GM18870 (cell line): ENCODE results near the gene GJD3.

Experiments
- ATAC-seq: cut with Tn5 transposase; IDR thresholded peaks from one replicate; pipeline ENCODE4 v1.9.1; 2021; ENCODE audit warnings: moderate library complexity; ENCODE audit not compliant: unreplicated experiment

The GJD3 gene

DNA sequence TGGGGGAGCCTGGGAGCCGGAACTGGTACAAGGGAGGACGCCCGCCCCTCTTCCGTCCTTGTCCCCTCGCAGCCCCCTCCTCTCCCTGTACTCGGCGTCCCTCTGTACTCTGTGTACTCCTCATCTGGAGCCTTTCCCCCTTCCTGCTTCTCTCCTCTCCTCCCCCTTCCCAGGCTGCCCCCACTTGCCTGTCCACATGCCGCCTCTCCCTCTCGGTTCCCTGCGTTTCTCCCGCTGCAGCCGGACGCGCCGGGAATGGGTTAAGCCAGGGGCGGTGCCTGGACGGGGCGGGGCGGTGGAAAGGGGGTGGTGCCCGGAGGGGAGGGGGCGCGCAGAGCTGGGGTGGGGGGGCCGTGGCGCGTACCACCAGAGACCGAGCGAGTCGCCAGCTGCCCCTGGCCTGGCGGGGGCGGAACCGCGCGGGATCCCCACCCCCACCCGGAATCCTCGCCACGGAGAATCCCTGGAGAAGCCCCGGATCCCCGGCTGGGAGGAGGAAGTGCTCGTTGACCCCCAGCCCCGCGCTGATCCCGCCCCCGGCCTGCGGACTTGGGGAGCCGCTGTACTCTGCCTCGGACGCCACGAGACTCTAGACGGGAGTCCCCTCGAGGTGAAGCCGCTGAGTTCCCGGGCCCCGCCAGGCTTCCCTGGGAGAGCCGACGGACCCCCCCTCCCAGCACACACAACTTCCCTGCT, 22.6 kb downstream of the GJD3 start:
- ATAC-seq: no peak

DNA sequence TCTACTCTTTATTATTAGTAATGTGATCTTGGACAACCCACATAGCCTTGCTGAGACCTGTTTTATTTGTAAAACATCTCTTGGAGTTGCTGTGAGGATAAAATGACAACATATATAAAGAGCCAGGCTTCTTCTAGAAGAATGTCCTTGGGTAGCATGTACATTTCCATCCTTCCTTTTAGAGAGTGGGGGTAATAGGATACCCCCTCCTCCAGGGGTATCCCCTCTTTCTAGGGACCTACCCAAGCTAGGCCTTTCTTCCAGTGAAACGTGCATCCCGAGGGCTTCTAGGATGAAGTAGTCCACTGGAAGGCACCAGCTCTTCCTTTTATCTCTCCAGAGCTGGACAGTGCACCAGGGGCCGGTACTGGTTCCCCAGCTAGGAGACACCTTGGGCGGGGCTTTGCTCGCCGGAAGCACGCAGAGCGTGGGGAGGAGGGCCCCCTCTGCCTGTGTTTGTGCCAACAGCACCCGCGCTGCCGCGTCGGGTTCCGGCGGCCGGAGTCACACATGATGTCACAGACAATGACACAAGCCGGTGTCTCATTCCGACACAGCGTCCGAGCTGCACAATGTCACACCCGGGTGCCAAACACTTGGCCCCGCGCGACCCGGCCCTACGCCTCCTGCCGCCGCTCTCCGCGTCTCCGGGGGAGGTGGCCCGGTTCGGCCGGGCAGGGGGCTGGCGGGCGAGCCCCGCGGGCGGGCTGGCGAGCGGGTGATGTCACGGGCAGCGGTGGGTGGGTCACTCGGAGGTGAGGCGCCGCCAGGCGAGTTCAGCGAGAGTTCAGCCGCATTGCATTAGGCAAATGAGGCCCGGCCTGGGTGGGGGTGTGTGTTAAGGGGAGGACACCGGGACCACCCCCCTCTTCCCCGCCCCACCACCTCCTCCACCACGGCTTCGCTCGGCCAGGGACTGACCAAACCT, 23.4 kb downstream of the GJD3 start:
- no peak for ATAC-seq

DNA sequence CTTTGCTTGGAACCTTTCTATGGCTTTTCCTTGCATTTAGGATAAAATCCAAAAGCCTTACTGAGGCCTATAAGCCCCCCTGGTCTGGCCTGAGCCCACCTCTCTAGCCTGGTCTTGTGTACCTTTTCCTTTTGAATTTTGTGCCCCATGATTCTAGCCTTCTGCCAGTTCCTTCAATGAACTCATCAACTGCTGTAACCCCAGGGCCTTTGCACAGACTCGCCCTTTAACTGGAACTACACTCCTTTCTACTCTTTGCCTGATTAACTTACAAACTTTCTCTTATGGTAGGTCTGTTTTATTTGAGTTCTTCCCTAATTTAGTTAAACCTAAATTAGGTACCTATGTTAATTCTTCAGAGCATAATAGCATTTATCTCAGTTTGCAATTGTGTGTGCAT, 24.2 kb downstream of the GJD3 start:
- no peak for ATAC-seq

DNA sequence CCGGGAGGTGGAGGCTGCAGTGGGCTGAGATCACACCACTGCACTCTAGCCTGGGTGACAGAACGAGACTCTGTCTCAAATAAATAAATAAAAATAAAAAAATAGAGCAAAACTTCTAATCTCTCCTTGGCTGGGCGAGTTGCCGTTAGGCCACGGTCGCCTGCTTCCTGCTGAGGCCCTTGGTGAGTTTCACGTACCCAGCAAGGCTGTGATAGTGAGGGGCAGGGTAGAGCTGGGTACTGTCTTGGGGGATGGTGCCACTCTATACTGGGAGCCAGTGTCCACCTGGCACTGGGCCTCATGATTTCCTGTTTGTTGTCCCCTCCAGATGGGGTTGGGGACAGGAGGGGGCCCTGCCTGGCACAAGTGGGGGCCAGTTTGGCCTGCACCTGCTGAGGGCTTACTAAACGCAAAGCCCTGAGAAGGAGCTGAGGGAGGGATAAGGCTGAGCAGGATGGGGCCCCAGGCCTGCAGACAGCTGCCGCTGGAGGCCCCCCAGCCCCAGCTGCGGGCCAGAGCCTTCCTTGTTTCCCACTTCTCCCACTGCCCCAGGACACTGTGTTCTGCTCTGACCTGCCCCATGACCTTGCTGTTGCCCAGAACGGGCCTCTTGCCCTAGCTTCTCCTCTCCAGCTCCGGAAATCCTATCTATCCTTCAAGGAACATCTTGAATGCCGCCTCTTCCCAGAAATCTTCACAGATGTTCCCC, 25.4 kb downstream of the GJD3 start:
- no peak for ATAC-seq

DNA sequence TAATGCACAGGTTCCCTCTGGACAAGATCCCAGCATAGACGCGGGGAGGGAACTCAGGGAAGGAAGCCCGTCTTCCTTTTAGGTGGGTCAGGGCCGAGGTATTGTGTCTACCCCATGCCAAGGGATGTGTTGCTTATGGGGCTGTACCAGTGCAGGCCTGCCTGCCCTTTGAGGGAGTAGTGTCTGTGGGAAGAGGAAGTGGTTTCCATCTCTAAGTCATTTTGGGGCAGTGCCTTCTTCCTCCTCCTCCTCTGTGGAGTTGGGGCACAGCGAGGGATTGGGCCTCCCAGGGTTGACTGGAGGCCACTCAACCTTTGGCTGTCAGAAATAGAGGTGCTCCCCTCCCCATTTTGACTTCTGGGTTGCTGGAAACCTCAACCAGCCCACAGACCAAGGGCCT, 26.5 kb downstream of the GJD3 start:
- ATAC-seq: no peak

DNA sequence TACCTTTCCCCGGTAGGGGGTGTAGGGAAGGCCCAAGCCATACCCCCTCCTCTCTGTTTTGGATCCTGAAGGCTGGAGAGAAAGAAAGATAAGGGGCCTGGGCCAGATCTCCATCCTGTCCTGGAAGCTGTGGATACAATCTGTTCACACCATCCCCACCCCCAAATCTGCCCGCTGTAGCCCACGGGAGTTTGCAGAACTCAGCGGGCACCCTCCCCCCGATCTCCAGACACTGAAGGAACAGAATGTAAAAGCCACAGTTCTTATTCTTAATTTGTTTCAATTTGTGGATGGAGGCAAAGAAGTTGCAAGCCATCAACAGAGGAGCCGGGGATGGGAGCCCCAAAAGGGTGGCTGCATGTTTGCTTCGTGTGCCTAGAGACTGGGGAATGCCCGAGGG, 27.2 kb downstream of the GJD3 start:
- ATAC-seq: no peak

DNA sequence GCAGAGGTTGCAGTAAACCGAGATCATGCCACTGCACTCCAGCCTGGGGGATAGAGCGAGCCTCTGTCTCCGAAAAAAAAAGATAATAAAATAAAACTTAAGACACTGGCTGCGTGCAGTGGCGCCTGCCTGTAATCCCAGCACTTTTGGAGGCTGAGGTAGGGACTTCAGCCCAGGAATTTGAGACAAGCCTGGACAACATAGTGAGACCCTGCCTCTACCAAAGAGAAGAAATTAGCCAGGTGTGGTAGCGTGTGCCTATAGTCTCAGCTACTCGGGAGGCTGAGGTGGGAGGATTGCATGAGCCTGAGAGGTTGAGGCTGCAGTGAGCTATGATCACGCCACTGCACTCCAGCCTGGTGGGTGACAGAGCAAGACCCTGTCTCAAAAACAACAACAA, 28.9 kb downstream of the GJD3 start:
- ATAC-seq: no peak

DNA sequence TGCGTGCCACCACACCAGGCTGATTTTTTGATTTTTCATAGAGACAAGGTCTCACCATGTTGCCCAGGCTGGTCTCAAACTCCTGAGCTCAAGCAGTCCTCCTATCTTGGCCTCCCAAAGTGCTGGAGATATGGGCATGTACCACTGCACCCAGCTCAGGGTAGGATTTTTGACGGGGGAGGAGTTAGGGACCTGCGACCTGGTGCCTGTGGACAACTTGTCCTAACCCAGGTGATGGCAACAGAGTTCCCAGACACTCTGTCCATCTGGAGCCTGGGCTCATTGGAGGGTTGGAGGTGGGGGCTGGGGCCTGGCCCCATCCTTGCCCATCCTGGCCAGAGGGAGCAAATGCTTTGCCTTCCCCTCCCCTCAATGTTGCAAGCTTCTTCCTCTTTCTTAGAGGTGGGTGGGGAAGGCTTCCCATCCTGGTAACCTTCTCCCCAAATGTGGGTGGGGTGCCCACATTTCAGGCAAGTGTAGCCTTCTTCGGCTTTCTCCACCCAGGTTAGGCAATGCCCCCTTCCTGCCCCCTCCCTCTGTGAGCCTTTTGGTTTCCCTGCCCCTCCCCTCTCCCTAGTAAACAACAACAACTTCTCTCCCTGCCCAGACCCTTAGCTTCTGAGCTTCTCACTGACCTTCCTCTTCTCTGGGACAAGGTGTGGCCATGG, 30.6 kb downstream of the GJD3 start:
- ATAC-seq: no peak

DNA sequence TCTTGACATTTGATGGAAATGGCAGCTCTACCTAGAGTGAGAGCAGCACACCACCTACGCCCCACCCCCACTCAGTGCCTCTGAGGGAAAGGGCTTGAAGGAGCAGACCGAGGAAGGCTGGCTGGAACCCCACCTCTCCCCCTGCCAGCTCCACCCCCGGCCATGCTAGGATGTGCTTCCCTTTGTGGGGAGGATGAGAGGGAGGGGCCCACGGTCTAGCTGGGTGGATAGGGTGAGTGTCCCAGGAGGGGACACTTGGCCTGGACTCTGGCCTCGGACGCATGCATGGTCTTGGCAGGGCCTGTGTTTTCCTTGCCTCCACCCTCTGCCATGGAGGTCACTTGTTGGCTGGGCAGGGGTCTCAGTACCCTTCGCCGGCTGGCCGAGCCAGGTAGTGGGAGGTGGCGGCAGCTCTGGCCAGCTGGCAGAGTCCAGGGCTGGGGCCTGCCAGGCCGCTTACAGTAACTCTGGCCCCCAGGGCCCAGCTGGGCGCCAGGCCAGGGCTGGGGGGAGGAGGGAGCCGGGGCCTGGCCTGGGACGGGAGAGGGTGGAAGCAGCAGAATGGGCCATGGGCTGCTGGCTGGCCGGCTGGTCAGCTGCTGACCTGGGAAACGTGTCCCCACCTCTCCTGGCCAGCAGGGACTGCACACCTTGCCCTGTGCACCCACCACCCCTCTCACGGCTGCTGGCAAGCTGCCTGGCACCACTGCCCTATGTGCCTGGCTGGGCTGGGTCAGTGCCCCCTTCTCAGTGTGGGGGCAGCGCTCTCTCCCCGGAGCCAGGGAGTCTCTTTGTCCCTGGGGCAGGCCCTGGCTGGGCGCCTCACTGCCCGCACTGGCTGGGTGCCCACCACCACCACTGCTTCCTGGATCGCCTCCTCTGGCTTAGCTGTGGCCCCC, 32.5 kb downstream of the GJD3 start:
- ATAC-seq: no peak

DNA sequence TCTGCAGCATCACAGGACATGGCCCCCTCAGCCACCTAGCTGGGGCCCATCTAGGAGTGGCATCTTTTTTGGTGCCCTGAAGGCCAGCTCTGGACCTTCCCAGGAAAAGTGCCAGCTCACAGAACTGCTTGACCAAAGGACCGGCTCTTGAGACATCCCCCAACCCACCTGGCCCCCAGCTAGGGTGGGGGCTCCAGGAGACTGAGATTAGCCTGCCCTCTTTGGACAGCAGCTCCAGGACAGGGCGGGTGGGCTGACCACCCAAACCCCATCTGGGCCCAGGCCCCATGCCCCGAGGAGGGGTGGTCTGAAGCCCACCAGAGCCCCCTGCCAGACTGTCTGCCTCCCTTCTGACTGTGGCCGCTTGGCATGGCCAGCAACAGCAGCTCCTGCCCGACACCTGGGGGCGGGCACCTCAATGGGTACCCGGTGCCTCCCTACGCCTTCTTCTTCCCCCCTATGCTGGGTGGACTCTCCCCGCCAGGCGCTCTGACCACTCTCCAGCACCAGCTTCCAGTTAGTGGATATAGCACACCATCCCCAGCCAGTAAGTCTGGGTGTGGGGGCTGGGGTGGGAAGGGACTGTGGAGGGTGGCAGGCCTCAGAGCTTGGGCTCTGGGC, 33.6 kb downstream of the GJD3 start:
- no peak for ATAC-seq

DNA sequence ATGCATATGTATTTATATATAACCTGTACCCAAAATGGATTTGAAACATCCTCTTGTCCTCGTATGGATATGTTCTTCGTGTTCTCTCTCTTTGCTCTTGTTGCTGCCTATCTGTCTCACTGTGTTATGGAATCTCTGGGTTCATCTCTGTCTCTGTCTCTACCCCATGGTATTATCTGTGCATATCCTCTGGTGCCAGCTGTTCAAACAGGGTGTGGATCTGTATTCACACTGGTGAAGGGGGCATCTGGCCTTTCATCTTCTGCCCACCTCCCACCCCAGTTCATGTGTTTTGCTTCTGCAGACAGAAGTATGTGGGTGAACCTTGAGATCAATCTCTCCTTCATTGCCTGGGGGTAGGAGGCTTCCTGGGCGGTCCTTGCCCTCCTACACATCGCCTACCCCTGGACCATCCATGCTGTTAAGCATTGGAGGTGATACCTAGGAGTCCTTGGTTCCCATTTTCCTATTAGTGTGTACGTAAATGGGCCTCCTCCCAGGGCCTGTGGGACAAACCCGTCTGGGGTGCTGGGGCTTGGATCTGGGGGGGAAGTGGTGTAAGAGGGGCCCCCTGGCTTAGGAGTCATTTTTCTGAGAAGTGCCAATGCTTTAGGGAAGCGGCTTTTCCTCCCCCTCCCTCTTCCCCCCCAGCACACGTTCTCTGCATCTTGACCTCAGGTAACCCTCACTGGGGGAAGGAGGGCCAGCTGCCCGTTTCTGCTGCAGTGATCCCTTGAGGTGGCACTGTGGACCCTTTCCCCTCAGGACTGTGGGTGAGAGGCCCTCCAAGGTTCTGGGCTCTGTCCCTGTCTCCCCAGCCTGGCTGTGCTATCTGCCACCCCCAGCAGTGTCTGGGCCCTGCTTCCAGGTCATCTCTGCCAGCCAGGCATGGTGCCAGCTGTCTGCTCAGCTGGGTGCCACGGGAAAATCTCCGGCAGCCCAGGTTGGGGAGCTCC, 34.4 kb downstream of the GJD3 start:
- no peak for ATAC-seq

DNA sequence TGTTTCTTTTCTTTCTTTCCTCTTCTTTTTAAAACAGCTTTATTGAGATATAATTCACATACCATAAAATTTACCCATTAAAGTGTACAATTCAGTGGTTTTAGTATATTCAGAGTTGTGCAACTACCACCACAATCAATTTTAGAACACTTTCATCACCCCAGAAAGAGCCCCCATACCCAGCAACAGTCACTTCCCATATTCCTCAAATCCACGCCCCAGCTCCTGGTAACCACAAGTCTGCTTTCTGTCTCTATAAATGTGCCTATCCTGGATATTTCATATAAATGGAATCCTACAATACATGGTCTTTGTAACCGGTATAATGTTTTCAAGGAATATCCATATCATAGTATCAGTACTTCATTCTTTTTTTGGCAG, 36.2 kb downstream of the GJD3 start:
- ATAC-seq: no peak

DNA sequence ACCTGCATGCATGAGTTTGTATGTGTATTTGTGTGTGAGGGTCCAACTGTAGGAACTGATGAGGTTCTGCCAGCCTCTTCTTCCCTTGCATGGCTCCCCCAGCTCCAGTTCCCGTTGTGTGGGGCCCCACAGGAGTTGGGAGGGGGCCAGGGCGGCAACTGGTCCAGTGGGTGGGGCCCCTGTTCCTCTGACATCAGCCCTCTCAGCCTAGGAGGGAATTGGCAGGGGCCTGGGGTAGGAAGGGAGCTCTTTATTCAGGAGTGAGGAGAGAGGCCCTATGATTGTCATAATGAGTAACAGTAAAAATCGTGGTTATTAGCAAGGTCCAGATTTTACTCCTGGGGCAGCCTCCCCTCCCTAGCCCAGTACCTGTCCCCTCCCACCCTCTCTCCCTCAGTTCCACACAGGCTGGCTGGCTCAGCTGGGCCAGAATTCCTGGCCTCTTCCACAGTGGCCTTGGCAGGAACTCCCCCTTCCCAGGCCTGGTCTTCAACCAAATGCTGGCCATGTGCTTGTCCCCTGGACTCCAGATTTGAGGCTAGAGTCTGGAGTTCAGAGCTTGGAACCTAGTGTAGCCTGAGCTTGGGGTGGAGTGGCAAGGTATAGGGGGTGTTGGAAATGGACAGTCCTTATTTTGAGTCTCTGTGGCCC, 36.7 kb downstream of the GJD3 start:
- ATAC-seq: no peak

DNA sequence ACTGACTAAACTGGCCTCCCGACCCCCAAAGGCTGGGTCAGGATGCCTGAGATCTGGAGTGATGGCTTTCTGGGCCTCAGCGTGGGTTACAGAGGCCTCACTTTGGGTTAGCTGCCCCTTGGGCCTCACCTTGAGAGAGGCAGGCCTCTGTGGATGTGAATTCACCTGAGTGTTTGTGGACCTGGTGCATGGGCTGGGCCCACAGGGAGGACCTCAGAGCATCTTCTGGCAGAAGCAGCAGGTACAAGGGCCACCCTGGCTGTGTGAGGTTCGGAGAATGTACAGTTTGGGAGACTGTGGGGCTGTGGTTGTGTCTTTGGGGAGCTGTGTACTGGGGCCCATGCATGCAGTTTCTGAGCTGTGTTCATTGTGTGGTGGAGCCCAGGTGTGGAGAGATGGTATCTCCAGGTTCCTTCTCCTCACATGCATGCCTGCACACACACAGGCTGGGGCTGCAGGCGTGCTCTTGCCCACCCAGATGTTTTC, 37.2 kb downstream of the GJD3 start:
- ATAC-seq: no peak

DNA sequence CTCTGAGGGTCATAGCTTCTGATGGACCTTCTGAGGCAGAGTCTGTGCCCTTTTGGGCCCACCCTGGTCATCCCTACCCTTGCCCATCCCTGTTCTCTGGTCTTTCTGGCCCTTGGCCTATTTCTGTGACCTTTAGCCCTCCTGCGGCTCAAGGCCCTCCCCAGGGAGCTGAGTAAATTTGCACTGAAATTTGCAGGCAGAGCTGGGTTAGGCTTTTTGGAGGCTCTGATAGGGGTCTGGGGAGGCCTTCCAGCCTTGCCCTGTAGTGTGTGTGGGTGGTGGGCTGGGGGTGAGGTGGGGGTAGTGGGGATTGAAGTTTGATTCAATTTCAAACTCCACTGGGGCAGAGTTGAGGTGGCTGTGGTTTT, 37.7 kb downstream of the GJD3 start:
- no peak for ATAC-seq

DNA sequence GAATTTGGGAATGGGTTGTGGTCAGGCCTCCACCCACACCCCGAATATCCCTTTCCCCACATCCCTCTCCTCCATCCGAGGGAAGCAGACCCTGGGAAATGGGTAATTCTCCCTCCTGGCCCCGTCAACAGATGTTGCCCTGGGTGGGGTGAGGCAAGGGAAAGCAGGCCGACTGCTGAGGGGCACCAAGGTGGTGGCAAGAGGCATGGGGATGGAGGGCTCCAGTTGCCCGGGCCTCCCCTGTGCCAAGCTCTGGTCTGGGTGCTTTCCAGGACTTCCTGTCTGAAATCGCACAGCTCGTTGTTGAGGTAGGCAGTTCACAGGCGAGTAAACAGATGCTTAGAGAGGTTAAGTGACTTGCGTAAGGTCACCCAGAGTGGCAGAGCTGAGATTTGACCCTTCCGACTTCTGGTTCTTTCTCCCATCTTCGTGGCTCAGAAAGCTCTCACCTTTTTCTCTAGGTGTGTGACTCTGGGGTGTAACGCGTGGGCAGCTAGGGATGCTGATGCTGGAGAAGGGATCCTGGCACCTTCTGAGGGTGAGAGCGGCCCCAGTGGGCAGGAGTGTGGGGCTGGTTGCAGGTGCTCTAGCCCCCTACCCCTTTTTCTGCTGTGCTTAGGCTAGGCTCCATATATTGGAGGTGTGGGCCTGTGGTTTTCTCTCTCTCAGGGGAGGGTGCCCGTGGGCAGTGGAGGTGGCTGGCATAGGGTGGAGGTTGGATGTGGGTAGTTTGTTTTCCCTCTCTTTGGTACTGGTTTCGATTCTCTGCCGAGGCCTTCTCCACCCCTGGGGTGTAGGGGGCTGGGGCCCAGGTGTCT, 38.3 kb downstream of the GJD3 start:
- ATAC-seq: no peak
